ENCODE data around the gene AP1S1.

GRCh38 chr7:101163279-101164070 is 9.2 kb downstream of the AP1S1 start:
- TF ChIP-seq POLR2AphosphoS5 (IDR thresholded peaks at IDR 0.05) (no peak), CTCF (IDR thresholded peaks at IDR 0.05) (no peak)
